ENCODE measurements around the gene IER5. TPM values are rescaled to one million over a fixed set of nuclear protein-coding genes. Genes with fewer than 3 reads are reported as not detected.

IER5 gene
- total RNA-seq, 1 donor = 17.4 TPM

GRCh38 chr1:181086091-181086490 is 2.4 kb upstream of the IER5 start:
- peaks cover 24% of the 10 kb centered on the region for H4K20me1 ChIP-seq (ENCODE audit: insufficient read depth, low read length)
- H3K79me2 ChIP-seq (ENCODE audit: insufficient read depth, low read length) = peaks cover 30% of the 10 kb centered on the region
- H3K4me1 ChIP-seq (ENCODE audit: insufficient read depth, low read length) = peaks cover 15% of the 10 kb centered on the region
- no peak overlapping the region for H3K4me3 ChIP-seq (ENCODE audit: insufficient read depth, low read length)
- no peak for DNase-seq (ENCODE audit: insufficient read length, low spot score, missing footprints)
- no peak overlapping the region for H3K4me2 ChIP-seq (ENCODE audit: insufficient read depth, low read length)
- no peaks in the 10 kb centered on the region for H3K9me3 ChIP-seq (ENCODE audit: low read depth, low read length)
- H3K36me3 ChIP-seq (ENCODE audit: insufficient read depth, low read length) = peaks cover 12% of the 10 kb centered on the region
- no peak overlapping the region for H3K27ac ChIP-seq (ENCODE audit: low read depth, low read length)
- no peaks in the 10 kb centered on the region for H3K27me3 ChIP-seq (ENCODE audit: insufficient read depth, low read length)
- H2AFZ ChIP-seq (ENCODE audit: low read length) = no peak overlapping the region
- TF ChIP-seq, protein P1, sequence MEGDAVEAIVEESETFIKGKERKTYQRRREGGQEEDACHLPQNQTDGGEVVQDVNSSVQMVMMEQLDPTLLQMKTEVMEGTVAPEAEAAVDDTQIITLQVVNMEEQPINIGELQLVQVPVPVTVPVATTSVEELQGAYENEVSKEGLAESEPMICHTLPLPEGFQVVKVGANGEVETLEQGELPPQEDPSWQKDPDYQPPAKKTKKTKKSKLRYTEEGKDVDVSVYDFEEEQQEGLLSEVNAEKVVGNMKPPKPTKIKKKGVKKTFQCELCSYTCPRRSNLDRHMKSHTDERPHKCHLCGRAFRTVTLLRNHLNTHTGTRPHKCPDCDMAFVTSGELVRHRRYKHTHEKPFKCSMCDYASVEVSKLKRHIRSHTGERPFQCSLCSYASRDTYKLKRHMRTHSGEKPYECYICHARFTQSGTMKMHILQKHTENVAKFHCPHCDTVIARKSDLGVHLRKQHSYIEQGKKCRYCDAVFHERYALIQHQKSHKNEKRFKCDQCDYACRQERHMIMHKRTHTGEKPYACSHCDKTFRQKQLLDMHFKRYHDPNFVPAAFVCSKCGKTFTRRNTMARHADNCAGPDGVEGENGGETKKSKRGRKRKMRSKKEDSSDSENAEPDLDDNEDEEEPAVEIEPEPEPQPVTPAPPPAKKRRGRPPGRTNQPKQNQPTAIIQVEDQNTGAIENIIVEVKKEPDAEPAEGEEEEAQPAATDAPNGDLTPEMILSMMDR (IDR thresholded peaks at IDR 0.05; ENCODE audit: extremely low read depth, low read depth, low read length) = no peak

DNA sequence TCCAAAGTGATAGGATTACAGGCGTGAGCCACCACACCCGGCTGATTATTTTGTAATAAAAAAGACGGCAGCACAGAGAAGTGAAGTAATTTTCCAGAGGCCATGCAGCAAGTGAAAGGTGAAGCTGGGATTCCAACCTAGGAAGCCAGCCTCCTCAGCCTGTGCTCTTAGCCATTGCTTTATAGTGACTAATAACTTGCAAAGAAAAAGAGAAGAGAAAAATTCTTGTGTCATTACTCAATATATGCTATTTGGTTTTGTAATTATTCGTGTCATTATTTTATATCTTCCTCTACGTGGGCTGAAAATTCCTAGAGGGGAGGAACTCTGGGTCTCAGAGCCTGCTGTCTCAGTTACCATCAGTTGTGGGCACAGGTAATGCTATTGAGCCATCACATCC is 1.6 kb upstream of the IER5 start:
- peaks cover 33% of the 10 kb centered on the region for H4K20me1 ChIP-seq (ENCODE audit: insufficient read depth, low read length)
- H3K4me1 ChIP-seq (ENCODE audit: insufficient read depth, low read length) = peaks cover 22% of the 10 kb centered on the region
- H3K4me3 ChIP-seq (ENCODE audit: insufficient read depth, low read length) = no peak overlapping the region
- peak overlapping the region; percentile 91 for H3K27ac ChIP-seq (ENCODE audit: low read depth, low read length)
- H3K4me2 ChIP-seq (ENCODE audit: insufficient read depth, low read length) = peak overlapping the region; percentile 71
- H3K36me3 ChIP-seq (ENCODE audit: insufficient read depth, low read length) = peaks cover 21% of the 10 kb centered on the region
- no peak overlapping the region for H2AFZ ChIP-seq (ENCODE audit: low read length)
- peak; percentile 84 for DNase-seq (ENCODE audit: insufficient read length, low spot score, missing footprints)
- TF ChIP-seq, protein P1 (IDR thresholded peaks at IDR 0.05; ENCODE audit: extremely low read depth, low read depth, low read length) = no peak
- no peaks in the 10 kb centered on the region for H3K27me3 ChIP-seq (ENCODE audit: insufficient read depth, low read length)
- H3K79me2 ChIP-seq (ENCODE audit: insufficient read depth, low read length) = peaks cover 39% of the 10 kb centered on the region
- no peaks in the 10 kb centered on the region for H3K9me3 ChIP-seq (ENCODE audit: low read depth, low read length)

GRCh38 chr1:181087400-181087901 is 1.0 kb upstream of the IER5 start:
- Histone ChIP-seq H3K9me3 (ENCODE audit: low read depth, low read length) (no peaks in the 10 kb centered on the region), H3K4me1 (ENCODE audit: insufficient read depth, low read length) (peaks cover 27% of the 10 kb centered on the region), H3K79me2 (ENCODE audit: insufficient read depth, low read length) (peaks cover 44% of the 10 kb centered on the region), H3K4me2 (ENCODE audit: insufficient read depth, low read length) (peak overlapping the region; percentile 71), H3K27me3 (ENCODE audit: insufficient read depth, low read length) (no peaks in the 10 kb centered on the region), H3K4me3 (ENCODE audit: insufficient read depth, low read length) (peak overlapping the region; percentile 92), H3K36me3 (ENCODE audit: insufficient read depth, low read length) (peaks cover 23% of the 10 kb centered on the region), H3K27ac (ENCODE audit: low read depth, low read length) (peak overlapping the region; percentile 91), H4K20me1 (ENCODE audit: insufficient read depth, low read length) (peaks cover 35% of the 10 kb centered on the region), H2AFZ (ENCODE audit: low read length) (no peak overlapping the region)
- TF ChIP-seq, protein P1 (IDR thresholded peaks at IDR 0.05; ENCODE audit: extremely low read depth, low read depth, low read length) = no peak
- no peak for DNase-seq (ENCODE audit: insufficient read length, low spot score, missing footprints)

- H2AFZ ChIP-seq (ENCODE audit: low read length) = no peak overlapping the region
- peaks cover 42% of the 10 kb centered on the region for H4K20me1 ChIP-seq (ENCODE audit: insufficient read depth, low read length)
- H3K79me2 ChIP-seq (ENCODE audit: insufficient read depth, low read length) = peaks cover 52% of the 10 kb centered on the region
- H3K36me3 ChIP-seq (ENCODE audit: insufficient read depth, low read length) = peaks cover 23% of the 10 kb centered on the region
- peak overlapping the region; percentile 73 for H3K27ac ChIP-seq (ENCODE audit: low read depth, low read length)
- TF ChIP-seq, protein P1 (IDR thresholded peaks at IDR 0.05; ENCODE audit: extremely low read depth, low read depth, low read length) = no peak
- H3K4me2 ChIP-seq (ENCODE audit: insufficient read depth, low read length) = peak overlapping the region; percentile 93
- no peaks in the 10 kb centered on the region for H3K27me3 ChIP-seq (ENCODE audit: insufficient read depth, low read length)
- H3K4me3 ChIP-seq (ENCODE audit: insufficient read depth, low read length) = peak overlapping the region; percentile 92
- DNase-seq (ENCODE audit: insufficient read length, low spot score, missing footprints) = peak; percentile 68
- H3K4me1 ChIP-seq (ENCODE audit: insufficient read depth, low read length) = peaks cover 44% of the 10 kb centered on the region
- H3K9me3 ChIP-seq (ENCODE audit: low read depth, low read length) = no peaks in the 10 kb centered on the region
Observed at GRCh38 chr1:181089017-181089675, 646 bp downstream of the IER5 start.
